ENCODE results near the gene DAPK1. TPM values are rescaled to one million over a fixed set of nuclear protein-coding genes. Genes with fewer than 3 reads are reported as not detected.

DAPK1 gene
- total RNA-seq, 1 experiment from 2014 or later: 133 TPM

DNA sequence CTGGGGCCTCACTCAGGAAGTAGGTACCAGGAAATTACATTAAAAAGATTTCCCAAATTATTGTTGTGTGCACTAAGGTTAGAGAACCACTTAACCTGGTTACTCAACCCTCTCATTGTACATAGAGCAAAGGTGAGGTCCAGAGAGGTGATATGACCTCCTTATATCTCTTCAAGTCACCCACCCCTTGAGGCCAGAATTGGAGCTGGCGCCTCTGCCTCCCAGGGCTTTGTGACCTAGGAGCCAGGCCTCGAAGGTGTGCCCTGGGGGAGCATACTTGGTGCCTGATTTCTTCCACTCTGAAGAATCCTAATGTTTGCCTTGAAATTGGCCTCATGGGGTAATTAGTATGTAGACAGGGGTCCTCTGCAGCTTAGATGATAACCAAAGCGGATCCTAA, 133.2 kb downstream of the DAPK1 start:
- Mint-ChIP-seq H3K27me3 (ENCODE audit: unreplicated experiment) (no peaks in the 10 kb centered on the region), H3K4me1 (ENCODE audit: low read depth, unreplicated experiment) (no peaks in the 10 kb centered on the region), H3K4me3 (ENCODE audit: low read depth, unreplicated experiment) (no peak overlapping the region), H3K36me3 (ENCODE audit: insufficient read depth, unreplicated experiment) (peaks cover 22% of the 10 kb centered on the region), H3K9me3 (ENCODE audit: low read depth, unreplicated experiment) (no peaks in the 10 kb centered on the region), H3K27ac (ENCODE audit: unreplicated experiment) (no peak overlapping the region)
- intact Hi-C loops (cut with micrococcal nuclease; ENCODE audit: unreplicated experiment): no loop called here
- no peak for DNase-seq
- TF ChIP-seq, protein P1, sequence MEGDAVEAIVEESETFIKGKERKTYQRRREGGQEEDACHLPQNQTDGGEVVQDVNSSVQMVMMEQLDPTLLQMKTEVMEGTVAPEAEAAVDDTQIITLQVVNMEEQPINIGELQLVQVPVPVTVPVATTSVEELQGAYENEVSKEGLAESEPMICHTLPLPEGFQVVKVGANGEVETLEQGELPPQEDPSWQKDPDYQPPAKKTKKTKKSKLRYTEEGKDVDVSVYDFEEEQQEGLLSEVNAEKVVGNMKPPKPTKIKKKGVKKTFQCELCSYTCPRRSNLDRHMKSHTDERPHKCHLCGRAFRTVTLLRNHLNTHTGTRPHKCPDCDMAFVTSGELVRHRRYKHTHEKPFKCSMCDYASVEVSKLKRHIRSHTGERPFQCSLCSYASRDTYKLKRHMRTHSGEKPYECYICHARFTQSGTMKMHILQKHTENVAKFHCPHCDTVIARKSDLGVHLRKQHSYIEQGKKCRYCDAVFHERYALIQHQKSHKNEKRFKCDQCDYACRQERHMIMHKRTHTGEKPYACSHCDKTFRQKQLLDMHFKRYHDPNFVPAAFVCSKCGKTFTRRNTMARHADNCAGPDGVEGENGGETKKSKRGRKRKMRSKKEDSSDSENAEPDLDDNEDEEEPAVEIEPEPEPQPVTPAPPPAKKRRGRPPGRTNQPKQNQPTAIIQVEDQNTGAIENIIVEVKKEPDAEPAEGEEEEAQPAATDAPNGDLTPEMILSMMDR (IDR thresholded peaks at IDR 0.05; ENCODE audit: unreplicated experiment): no peak
- CTCF ChIA-PET: no interaction called here
- BruUV-seq (replicated peaks): no TSS peak

DNA sequence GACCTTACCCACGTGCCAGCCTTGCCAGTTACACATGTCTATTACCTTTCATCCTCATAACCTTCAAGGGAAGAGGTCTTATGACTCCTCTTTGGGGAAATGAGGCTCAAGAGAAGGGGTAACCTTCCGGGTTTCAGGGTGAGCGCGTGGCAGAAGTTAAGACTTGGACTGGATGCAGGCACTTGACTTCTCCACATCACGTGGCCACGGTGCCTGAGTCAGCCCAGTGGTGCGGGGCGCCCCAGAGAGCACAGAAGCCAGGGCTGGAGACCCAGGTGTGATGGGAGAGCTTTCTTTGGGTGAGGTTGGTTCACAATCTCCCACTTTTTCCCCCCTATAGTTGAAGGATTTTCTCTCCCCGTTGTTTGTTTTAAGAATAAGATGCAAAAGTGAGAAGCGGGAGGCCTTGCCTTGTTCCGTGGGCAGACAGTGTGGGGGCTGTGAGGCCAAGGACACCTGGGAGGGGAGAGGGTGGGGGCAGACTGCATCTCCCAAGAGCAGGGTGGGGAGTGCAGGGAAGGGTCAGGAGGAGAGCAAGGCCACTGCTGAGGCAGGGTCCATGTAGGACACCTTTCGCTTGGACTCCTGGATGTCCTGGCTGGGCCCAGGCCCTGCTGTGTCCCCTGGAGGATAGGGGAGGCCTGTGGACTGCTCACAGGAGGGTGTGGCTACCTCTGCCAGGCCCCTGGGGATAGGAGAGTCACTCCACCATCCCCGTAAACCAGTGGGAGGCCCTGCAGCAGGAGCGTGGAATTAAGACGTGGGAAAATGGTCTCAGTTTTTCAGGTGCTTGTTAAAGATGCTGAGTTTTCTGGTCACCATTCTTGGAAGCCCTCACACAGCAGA, 138.2 kb downstream of the DAPK1 start:
- Mint-ChIP-seq H3K4me3 (ENCODE audit: low read depth, unreplicated experiment) (no peak overlapping the region), H3K4me1 (ENCODE audit: low read depth, unreplicated experiment) (peaks cover 9% of the 10 kb centered on the region), H3K36me3 (ENCODE audit: insufficient read depth, unreplicated experiment) (peaks cover 30% of the 10 kb centered on the region), H3K27me3 (ENCODE audit: unreplicated experiment) (no peaks in the 10 kb centered on the region), H3K27ac (ENCODE audit: unreplicated experiment) (no peak overlapping the region), H3K9me3 (ENCODE audit: low read depth, unreplicated experiment) (no peaks in the 10 kb centered on the region)
- TF ChIP-seq, protein P1 (IDR thresholded peaks at IDR 0.05; ENCODE audit: unreplicated experiment): no peak
- intact Hi-C loops (cut with micrococcal nuclease; ENCODE audit: unreplicated experiment): no loop called here
- CTCF ChIA-PET: no interaction called here
- no peak for DNase-seq
- no TSS peak for BruUV-seq (replicated peaks)

DNA sequence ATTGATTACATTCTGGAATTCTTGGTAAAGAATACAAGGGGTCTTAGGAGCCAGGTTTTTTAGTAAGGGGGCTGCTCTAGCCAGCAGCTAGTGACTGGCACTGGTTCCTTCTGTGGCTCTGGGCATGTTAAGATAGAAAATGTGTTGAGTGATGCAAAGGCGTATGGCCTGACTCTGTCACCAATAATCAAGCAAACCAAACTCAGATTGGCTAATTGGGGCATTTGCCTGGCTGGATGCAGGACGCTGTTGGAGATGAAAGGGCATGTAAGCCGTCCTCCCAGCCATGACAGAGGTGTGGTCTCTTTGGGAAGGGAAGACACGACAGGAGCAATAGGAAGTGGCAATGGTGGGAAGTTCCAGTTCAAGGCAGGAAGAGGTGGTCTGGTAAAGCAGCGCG, 140.6 kb downstream of the DAPK1 start:
- intact Hi-C loops (cut with micrococcal nuclease; ENCODE audit: unreplicated experiment): no loop called here
- Mint-ChIP-seq H3K9me3 (ENCODE audit: low read depth, unreplicated experiment) (no peaks in the 10 kb centered on the region), H3K27me3 (ENCODE audit: unreplicated experiment) (no peaks in the 10 kb centered on the region), H3K4me3 (ENCODE audit: low read depth, unreplicated experiment) (no peak overlapping the region), H3K36me3 (ENCODE audit: insufficient read depth, unreplicated experiment) (peaks cover 38% of the 10 kb centered on the region), H3K27ac (ENCODE audit: unreplicated experiment) (no peak overlapping the region), H3K4me1 (ENCODE audit: low read depth, unreplicated experiment) (peaks cover 9% of the 10 kb centered on the region)
- no TSS peak for BruUV-seq (replicated peaks)
- DNase-seq: no peak
- TF ChIP-seq, protein P1 (IDR thresholded peaks at IDR 0.05; ENCODE audit: unreplicated experiment): no peak
- CTCF ChIA-PET: no interaction called here

DNA sequence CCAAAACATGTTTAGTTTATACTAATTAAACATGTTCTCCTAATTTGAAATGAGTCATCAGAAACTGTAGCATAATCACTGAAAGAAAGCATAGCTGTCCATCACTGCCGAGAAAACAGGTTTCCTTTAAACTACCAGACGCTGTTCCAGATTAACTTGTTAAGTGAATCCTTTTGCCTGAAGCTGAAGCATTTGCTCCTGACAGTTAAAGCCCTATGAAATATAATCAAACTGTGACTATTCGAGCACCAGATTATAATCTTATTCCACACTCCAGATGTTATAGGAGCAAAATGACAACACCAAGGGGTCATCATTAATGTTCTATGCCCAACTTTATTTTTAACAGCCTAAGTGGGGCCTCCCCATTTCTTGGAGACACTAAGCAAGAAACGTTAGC, 142.3 kb downstream of the DAPK1 start:
- Mint-ChIP-seq H3K27me3 (ENCODE audit: unreplicated experiment) (no peaks in the 10 kb centered on the region), H3K4me1 (ENCODE audit: low read depth, unreplicated experiment) (peaks cover 9% of the 10 kb centered on the region), H3K9me3 (ENCODE audit: low read depth, unreplicated experiment) (no peaks in the 10 kb centered on the region), H3K4me3 (ENCODE audit: low read depth, unreplicated experiment) (no peak overlapping the region), H3K36me3 (ENCODE audit: insufficient read depth, unreplicated experiment) (peaks cover 50% of the 10 kb centered on the region), H3K27ac (ENCODE audit: unreplicated experiment) (no peak overlapping the region)
- no peak for DNase-seq
- TF ChIP-seq, protein P1 (IDR thresholded peaks at IDR 0.05; ENCODE audit: unreplicated experiment): no peak
- BruUV-seq (replicated peaks): no TSS peak
- intact Hi-C loops (cut with micrococcal nuclease; ENCODE audit: unreplicated experiment): no loop called here
- CTCF ChIA-PET: no interaction called here

Data from Calu3 (cell line).